GM03348 (cell line): ENCODE data around the gene PHOX2A.
A peak's percentile ranks its signal among the peaks of the same experiment; 100 is the strongest.
"Not testable (repeated sequence)": the region's sequence is repeated elsewhere in the genome, so short reads cannot be mapped to it uniquely, and the experiment has no call there.

Experiments
- DNase-seq: peaks from one replicate; pipeline ENCODE4 v3.0.0; 2012; ENCODE audit warnings: low spot score

PHOX2A gene

GRCh38 chr11:72244060-72244360 lies at the start of gene PHOX2A:
PHOX2A (minus strand) TSS chr11:72244176; CDS start chr11:72244004, 172 bp downstream.
- DNase-seq = no peak

GRCh38 chr11:72293391-72293790 lies 49.4 kb upstream of the PHOX2A start:
- DNase-seq = no peak

DNA sequence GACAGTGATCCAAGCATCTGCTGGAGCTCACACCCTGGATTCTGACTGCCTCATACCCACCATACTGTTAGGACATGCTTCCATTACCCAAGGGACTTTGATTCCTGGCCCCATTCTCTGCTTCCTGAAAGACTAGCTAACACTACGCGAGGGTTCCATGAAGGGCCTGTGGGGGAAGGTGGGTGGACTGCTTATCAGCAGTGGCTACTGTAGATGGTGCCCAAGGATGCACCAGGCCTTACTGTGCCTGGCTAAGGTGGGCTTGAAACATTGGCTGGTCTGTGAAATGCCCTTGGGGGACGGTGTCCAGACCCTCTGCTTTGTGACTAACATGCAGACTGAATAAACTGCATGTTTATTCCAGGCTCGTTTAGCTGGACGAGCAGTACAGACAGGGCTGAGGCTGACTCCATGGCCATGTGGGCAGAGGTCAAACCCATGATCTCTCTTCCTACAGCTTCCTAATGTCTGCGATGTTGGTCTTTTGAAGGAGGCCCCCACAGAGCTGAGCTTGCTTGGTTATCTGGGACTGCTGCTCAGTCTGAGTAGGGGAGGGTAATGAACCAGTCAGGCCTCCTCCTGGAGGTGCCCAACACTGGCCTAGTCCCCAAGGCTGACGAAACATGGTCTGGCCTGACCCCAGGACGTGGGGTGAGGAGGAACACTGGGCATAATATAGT lies 48.3 kb upstream of the PHOX2A start:
- DNase-seq = no peak

- peak; percentile 34 for DNase-seq
These were observed 46.8 kb upstream of the PHOX2A start for GRCh38 chr11:72290741-72291140.

GRCh38 chr11:72287293-72287692 lies 43.3 kb upstream of the PHOX2A start:
- no peak for DNase-seq

GRCh38 chr11:72283947-72284346 lies 40.0 kb upstream of the PHOX2A start:
- no peak for DNase-seq

DNA sequence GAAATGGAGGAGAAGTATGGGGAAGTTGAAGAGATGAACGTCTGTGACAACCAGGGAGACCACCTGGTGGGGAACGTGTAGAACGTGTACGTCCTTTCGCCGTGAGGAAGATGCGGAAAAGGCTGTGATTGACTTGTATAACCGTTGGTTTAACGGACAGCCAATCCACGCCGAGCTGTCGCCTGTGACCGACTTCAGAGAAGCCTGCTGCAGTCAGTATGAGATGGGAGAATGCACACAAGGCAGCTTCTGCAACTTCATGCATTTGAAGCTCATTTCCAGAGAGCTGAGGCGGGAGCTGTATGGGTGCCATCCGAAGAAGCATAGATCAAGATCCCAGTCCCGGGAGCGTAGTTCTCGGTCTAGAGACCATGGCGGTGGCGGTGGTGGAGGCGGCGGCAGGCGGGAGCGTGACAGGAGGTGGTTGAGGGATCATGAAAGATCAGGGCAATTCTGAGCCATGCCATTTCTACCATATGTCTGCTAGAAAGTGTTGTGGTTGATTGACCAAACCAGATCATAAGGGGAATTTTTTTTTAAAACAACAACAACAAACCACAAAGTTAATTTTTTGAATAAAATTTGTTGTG lies 36.8 kb upstream of the PHOX2A start:
- DNase-seq = no peak

DNA sequence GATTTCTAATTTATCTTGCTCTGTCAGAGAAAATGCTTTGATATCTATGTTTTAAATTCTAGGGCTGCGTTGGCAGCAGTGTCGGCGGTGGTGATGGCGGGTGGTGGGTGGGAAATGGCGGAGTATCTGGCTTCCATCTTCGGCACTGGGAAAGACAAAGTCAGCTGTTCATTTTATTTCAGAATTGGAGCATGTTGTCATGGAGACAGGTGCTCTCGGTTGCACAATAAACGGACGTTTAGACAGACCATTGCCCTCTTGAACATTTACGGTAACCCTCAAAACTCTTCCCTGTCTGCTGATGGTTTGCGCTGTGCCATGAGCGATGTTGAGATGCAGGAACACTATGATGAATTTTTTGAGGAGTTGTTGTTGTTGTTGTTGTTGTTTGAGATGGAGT lies 36.1 kb upstream of the PHOX2A start:
- no peak for DNase-seq

GRCh38 chr11:72278905-72279304 lies 34.9 kb upstream of the PHOX2A start:
- DNase-seq = no peak

DNA sequence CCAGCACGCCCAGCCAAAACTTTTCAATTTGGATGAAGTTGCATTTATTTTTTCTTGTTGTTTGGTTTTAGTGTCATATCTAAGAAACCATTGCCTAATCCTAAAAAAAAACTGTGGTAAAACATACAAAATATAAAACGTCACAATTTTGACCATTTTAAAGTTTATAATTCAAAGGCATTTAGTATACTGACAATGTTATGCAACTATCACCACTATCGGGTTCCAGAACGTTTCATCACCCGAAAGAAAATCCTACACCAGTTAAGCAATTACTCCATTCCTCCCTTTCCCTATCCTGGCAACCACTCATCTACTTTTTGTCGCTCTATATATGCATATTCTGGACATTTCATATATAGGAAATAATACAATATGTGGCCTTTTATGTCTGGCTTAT lies 30.5 kb upstream of the PHOX2A start:
- no peak for DNase-seq

- DNase-seq = no peak
These were observed 28.0 kb upstream of the PHOX2A start for GRCh38 chr11:72271980-72272379.

- no peak for DNase-seq
These were observed 24.1 kb upstream of the PHOX2A start for GRCh38 chr11:72267956-72268617.

DNA sequence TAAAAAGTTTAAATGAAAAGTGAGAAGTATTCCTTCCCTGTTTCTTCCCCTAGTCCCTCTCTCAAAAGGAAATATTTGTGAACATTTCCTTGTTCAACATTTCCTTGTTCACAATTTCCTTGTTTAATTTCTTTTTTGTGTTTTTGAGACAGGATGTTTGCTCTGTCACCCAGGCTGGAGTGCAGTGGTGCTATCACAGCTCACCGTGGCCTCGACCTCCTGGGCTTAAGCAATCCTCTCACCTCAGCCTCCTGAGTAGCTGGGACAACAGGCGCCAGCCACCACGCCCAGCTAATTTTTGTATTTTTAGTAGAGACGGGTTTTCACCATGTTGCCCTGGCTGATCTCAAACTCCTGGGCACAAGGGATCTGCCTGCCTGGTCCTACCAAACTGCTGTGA lies 23.0 kb upstream of the PHOX2A start:
- DNase-seq = not testable (repeated sequence)

DNA sequence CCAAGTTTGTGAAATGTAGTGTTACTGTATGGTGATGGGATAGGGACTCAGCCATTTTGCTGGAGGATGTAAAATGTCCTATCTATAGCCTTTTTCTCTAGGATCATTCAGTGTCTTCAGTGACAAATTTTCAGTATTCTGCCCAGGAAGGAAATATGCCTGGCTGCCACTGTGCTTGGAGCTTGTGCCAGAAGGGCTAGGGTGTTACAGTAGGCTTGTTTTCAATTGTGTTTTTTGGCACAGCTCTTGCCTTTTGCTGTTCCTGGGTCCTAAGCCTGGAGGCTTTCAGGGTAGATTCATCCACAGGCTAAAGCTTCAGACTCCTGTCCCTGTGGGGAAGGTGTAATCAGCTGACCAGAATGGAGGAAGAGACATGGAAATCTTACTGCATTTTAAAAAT lies 22.0 kb upstream of the PHOX2A start:
- no peak for DNase-seq

DNA sequence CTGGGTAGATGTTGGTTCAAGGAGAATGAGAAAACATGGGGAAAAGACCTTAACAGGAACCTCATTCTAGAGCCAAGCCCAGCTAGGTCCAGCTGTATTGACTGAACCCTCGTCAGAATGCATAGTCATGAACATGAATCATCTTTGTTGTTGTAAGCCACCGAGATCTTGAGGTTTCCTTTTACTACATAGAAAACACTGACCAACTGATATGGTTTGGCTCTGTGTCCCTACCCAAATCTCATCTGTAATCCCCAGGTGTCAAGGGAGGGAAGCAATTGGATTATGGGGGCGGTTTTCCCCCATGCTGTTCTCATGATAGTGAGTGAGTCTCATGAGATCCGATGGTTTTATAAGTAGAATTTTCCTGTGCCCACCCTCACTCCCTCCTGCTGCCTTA lies 19.4 kb upstream of the PHOX2A start:
- DNase-seq = no peak

DNA sequence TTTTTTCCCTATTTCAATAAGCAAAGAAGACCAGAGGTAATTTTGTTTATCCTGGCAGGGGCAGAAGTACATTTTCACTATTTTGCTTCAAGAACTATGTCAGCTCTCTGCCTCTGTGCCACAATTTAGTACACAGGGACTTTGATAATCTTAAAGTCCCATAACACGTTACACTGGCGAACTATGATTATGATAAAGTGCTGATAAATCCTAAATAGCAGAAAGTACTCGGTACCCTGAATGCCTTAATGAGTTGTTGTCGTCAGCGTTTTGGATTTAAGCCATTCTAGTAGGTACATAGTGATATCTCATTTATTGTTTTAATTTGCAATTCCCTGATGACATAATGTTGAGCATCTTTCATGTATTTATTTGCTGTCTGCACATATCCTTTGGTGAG lies 16.6 kb upstream of the PHOX2A start:
- DNase-seq = no peak

GRCh38 chr11:72259490-72259889 lies 15.5 kb upstream of the PHOX2A start:
- no peak for DNase-seq

- DNase-seq = no peak
These were observed 13.6 kb upstream of the PHOX2A start for GRCh38 chr11:72257570-72257969.

DNA sequence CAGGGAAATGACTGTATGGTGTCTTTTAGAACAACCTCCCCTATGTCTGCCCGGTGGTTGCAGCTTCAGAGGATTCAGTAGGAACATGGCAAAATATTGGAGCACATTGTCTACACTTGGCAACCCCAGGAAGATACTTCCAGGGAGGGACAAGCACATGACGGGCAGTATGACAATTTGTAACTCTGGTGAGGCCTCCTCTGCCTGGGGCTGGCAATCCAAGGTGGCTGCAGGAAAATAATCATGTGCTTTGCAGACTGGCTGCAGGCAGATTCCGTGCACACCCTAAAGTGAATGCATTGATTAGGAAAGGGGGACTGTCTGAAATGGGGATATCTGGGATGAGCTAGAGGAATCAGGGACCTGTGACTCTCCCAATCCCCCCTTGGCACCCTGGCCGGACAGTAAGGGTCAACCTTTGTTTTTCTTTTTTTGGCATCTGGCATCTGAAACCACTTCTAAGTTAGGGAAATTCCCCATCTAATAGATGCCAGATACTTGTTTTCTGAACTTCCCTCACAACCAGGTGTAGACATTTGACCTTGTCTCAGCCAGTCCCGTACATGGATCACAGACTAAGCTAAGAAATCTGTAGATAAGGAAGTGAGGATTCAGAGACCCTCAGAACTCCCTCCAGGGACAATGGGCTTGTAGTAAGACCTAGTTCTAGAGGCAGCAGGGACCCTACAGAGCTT lies 10.5 kb upstream of the PHOX2A start:
- no peak for DNase-seq

DNA sequence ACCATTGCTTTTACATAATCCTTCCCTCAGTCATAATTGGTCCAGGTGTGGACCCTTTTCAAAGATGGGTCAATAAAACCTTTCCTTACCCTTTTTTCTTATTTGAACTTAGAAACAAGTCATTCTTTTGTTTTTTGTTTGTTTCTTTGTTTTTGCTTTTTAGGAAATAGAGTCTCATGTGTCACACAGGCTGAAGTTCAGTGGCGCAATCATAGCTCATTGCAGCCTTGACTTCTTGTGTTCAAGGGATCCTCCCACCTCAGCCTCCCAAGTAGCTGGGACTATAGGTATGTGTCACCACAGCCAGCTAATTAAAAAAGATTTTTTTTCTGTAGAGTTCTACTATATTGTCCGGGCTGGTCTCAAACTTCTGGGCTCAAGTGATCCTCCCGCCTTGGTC lies 9.4 kb upstream of the PHOX2A start:
- no peak for DNase-seq

- no peak for DNase-seq
These were observed 7.6 kb upstream of the PHOX2A start for GRCh38 chr11:72251614-72252013.

DNA sequence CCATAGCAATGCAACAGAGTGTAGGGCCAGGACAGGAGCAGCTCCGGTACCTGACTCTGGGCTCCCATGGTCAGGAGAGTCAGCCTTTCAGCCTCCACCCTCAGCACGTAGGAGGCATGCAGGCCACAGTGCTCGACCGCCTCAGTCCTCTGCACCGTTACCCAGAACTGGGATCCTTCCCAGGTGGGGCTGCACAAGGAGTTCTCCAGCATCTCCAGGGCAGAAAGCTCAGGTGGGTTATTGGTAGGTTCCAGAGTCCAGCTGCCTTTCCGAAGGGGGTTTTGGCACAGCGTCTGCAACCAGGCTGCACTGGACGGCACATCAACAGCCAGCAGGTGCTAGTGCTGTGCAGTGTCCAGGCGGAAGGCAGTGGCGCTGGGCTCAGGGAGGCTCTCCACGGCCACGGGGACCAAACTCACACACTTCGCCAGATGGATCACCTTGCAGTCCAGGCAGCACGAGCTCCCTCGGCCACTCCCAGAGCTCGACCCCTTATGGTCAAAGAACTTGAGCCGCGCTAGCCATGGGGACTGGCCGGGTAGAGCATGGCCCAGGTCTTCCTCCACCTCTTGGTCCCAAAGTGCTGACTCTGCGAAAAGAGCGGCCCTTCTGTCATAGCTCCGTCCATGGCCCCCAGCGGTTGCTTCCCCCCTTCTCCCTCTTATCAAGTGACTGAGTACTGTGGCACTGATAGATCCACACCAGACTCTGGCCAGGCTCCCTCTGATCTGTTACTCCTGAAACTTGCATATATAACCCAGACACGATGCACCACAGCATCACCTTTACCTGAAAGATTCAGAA lies 6.9 kb upstream of the PHOX2A start:
- no peak for DNase-seq
